Thyroid gland (tissue), 4 donors: ENCODE measurements around the gene SNX14. TPM values are rescaled to one million over a fixed set of nuclear protein-coding genes. Genes with fewer than 3 reads are reported as not detected.
A peak's percentile ranks its signal among the peaks of the same experiment; 100 is the strongest.

ENCODE experiments used
- DNase-seq, 2 donors: peaks; one replicate each; pipeline ENCODE4 v3.0.0-alpha.2; 2019
- H3K27ac ChIP-seq, 3 donors: fragments of 200-600 bp; sonication (generic); 1 replicate in 2 of 3; 2 replicates in 1 of 3; pipeline ENCODE4 v1.5.1; 2016 to 2019; ENCODE audit warnings: mild to moderate bottlenecking in 1 of 3, moderate library complexity in 1 of 3
- H3K27me3 ChIP-seq: fragments of 200-600 bp; sonication (generic); one replicate; pipeline ENCODE4 v1.5.1; 2019
- H3K36me3 ChIP-seq, 2 donors: fragments of 200-600 bp; sonication (generic); one replicate each; pipeline ENCODE4 v1.5.1; 2016 to 2019
- H3K4me1 ChIP-seq, 2 donors: fragments of 200-600 bp; sonication (generic); one replicate each; pipeline ENCODE4 v1.5.1; 2017 to 2019
- H3K4me3 ChIP-seq, 3 donors: fragments of 200-600 bp; sonication (generic); replicated peaks in 1 of 3; 1 replicate in 2 of 3; 2 replicates in 1 of 3; pipeline ENCODE4 v1.5.1; 2016; ENCODE audit warnings: mild to moderate bottlenecking in 1 of 3
- H3K9me3 ChIP-seq: fragments of 200-600 bp; sonication (generic); one replicate; pipeline ENCODE4 v1.5.1; 2017
- POLR2A ChIP-seq, 2 donors: fragments of 450-650 bp; IDR thresholded peaks; one replicate each; pipeline ENCODE4 v1.6.1; 2017; ENCODE audit warnings: antibody characterized with exemption in 2 of 2, mild to moderate bottlenecking in 2 of 2, moderate library complexity in 1 of 2
- WGBS, 2 donors: methylation state at CpG; one replicate each; pipeline ENCODE4 v1.1.5; 2017; 5-methylcytosine and 5-hydroxymethylcytosine counted together
- intact Hi-C: fragments of 100-400 bp; cut with DNase I; formaldehyde crosslinking; loops from one replicate; pipeline ENCODE4 v1.15.1; 2023
- total RNA-seq, 4 donors: library from RNA; depleted of rRNA; stranded (reverse); fragments of >200 nt; gene quantifications; one replicate each; pipeline ENCODE4 v1.2.3, GENCODE V29; 2016
- TF ChIP-seq, protein P1 (sequence below), 6 experiments: fragments of 200-600 bp in 3 of 6; fragments of 450-650 bp in 3 of 6; sonication (generic) in 3 of 6; IDR thresholded peaks; one replicate each; pipeline ENCODE4 v1.5.1; 2016 to 2019; ENCODE audit warnings: antibody characterized with exemption in 6 of 6, mild to moderate bottlenecking in 2 of 6, inconsistent platforms in 1 of 6, moderate library complexity in 1 of 6

Gene SNX14
- total RNA-seq, 4 donors from 2014 or later = 94.9 to 160 (median 124) TPM

GRCh38 chr6:85460154-85460920 is 133.3 kb downstream of the SNX14 start:
- Histone ChIP-seq H3K4me1 (peaks cover 74 to 90% of the 10 kb centered on the region in 2 donors), H3K4me3 (no peak overlapping the region), H3K36me3 (no peaks in the 10 kb centered on the region), H3K27me3 (no peaks in the 10 kb centered on the region), H3K27ac (peak overlapping the region; percentile 76 to 89 (median 87)), H3K9me3 (no peaks in the 10 kb centered on the region)
- DNase-seq = no peak
- no peak for TF ChIP-seq POLR2A (IDR thresholded peaks at IDR 0.05)
- TF ChIP-seq, protein P1, sequence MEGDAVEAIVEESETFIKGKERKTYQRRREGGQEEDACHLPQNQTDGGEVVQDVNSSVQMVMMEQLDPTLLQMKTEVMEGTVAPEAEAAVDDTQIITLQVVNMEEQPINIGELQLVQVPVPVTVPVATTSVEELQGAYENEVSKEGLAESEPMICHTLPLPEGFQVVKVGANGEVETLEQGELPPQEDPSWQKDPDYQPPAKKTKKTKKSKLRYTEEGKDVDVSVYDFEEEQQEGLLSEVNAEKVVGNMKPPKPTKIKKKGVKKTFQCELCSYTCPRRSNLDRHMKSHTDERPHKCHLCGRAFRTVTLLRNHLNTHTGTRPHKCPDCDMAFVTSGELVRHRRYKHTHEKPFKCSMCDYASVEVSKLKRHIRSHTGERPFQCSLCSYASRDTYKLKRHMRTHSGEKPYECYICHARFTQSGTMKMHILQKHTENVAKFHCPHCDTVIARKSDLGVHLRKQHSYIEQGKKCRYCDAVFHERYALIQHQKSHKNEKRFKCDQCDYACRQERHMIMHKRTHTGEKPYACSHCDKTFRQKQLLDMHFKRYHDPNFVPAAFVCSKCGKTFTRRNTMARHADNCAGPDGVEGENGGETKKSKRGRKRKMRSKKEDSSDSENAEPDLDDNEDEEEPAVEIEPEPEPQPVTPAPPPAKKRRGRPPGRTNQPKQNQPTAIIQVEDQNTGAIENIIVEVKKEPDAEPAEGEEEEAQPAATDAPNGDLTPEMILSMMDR (IDR thresholded peaks at IDR 0.05) = peak in 1 of 6 experiments; percentile 9
- WGBS, 2 donors = 48 to 63% methylated on average over 4 of the region's 4 CpGs
- intact Hi-C loops = no loop called here

GRCh38 chr6:85459224-85459901 is 134.3 kb downstream of the SNX14 start:
- DNase-seq = no peak
- WGBS, 2 donors = 40 to 62% methylated on average over 4 of the region's 4 CpGs
- no peaks in the 10 kb centered on the region for H3K9me3 ChIP-seq
- no peaks in the 10 kb centered on the region for H3K36me3 ChIP-seq
- TF ChIP-seq, protein P1 (IDR thresholded peaks at IDR 0.05) = no peak
- TF ChIP-seq POLR2A (IDR thresholded peaks at IDR 0.05) = no peak
- peak overlapping the region; percentile 76 to 89 (median 87) for H3K27ac ChIP-seq
- intact Hi-C loops = no loop called here
- H3K4me1 ChIP-seq = peaks cover 64 to 81% of the 10 kb centered on the region in 2 donors
- no peak overlapping the region for H3K4me3 ChIP-seq
- no peaks in the 10 kb centered on the region for H3K27me3 ChIP-seq

DNA sequence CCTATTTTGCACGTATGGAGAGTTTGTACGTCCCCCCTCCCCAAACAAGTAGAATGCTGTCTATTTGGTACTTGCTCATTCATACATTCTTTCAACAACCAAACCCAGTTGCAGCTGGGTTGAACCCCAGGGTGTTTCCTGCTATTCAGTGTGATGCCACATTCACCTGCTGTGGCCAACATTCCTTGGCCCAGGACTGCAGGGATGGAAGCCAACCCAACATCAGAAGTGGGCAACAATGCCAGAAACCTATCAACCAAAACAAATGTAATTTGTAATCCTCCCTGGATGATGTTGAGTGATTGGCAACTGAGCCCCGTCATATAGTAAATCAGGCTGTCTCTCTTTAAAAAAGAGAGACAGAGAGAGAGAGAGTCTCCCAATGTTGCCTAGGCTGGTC is 134.9 kb downstream of the SNX14 start:
- Histone ChIP-seq H3K4me3 (no peak overlapping the region), H3K9me3 (no peaks in the 10 kb centered on the region), H3K27me3 (no peaks in the 10 kb centered on the region), H3K27ac (peak overlapping the region; percentile 76 to 89 (median 87)), H3K4me1 (peaks cover 58 to 77% of the 10 kb centered on the region in 2 donors), H3K36me3 (no peaks in the 10 kb centered on the region)
- TF ChIP-seq POLR2A (IDR thresholded peaks at IDR 0.05) = no peak
- DNase-seq = peak; percentile 48 to 78
- 64 to 77% methylated on average over 3 of the region's 3 CpGs for WGBS, 2 donors
- intact Hi-C loops = no loop called here

DNA sequence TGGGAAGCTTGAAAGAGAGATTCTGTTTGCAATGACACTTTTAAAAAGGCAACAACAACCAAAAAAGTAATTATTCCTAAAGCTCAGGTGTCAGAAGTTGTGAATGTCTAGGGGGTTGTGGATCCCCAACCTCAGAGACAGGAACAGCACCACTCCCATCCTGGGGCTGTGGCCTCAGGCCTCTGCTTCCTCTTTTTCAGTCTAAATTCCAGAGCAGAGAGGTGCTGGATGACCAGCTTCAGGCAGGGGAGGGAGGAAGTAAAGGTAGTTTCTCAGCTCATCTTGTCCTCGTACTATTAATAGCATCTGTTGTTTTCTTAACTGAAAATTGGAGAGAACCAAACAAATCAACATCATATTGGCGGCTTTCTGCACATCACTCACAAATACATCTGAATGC is 135.5 kb downstream of the SNX14 start:
- no peaks in the 10 kb centered on the region for H3K9me3 ChIP-seq
- TF ChIP-seq, protein P1 (IDR thresholded peaks at IDR 0.05) = no peak
- TF ChIP-seq POLR2A (IDR thresholded peaks at IDR 0.05) = no peak
- peak overlapping the region; percentile 76 to 89 (median 87) for H3K27ac ChIP-seq
- no peak overlapping the region for H3K4me3 ChIP-seq
- WGBS, 2 donors = 34 to 42% methylated on average over 2 of the region's 2 CpGs
- peak; percentile 30 to 60 for DNase-seq
- intact Hi-C loops = no loop called here
- H3K27me3 ChIP-seq = no peaks in the 10 kb centered on the region
- H3K4me1 ChIP-seq = peaks cover 52 to 77% of the 10 kb centered on the region in 2 donors
- no peaks in the 10 kb centered on the region for H3K36me3 ChIP-seq

DNA sequence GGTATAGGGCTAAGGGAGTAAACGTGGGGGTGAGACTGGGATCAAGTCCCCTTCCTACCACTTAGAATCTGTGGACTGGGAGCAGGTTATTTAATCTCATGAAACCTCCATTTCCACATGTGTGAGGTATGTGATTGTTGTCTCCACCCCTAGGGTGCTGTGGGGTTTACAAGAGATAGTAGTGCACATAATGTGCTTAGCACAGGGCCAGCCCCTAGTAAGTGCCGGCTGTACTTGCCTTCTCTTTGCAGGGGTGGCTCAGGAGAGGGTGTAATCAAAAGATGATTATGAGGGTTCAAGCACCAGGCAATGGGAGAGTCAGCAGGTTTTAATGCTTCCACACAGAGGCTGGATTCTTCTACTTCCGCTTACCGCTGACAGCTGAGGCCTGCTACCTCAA is 136.9 kb downstream of the SNX14 start:
- H3K27ac ChIP-seq = peak overlapping the region; percentile 31 to 87 (median 76)
- no peak for TF ChIP-seq POLR2A (IDR thresholded peaks at IDR 0.05)
- TF ChIP-seq, protein P1 (IDR thresholded peaks at IDR 0.05) = no peak
- H3K36me3 ChIP-seq = no peaks in the 10 kb centered on the region

More for the DNA sequence above, 136.9 kb downstream of the SNX14 start:
- no peak overlapping the region for H3K4me3 ChIP-seq
- no peaks in the 10 kb centered on the region for H3K9me3 ChIP-seq
- 92 to 96% methylated on average over 4 of the region's 4 CpGs for WGBS, 2 donors
- no peak for DNase-seq
- intact Hi-C loops = no loop called here
- no peaks in the 10 kb centered on the region for H3K27me3 ChIP-seq
- H3K4me1 ChIP-seq = peaks cover 53 to 71% of the 10 kb centered on the region in 2 donors

Other genes with a start within 250 kb of the SNX14 start
- 100 to 1,000 TPM in 3 of 4 donors, 10 to 100 TPM in 1; 89.6 to 174 (median 122) TPM for gene NT5E, start 143.8 kb downstream of the SNX14 start, total RNA-seq
- gene SYNCRIP, start 49.0 kb upstream of the SNX14 start, total RNA-seq = 100 to 1,000 TPM; 107 to 144 (median 125) TPM